HK-2 (cell line): ENCODE data around the gene GPS2.
"Not testable (repeated sequence)": the region's sequence is repeated elsewhere in the genome, so short reads cannot be mapped to it uniquely, and the experiment has no call there.

Experiments used
- DNase-seq: peaks from one replicate; pipeline ENCODE4 v3.0.0-alpha.2; 2018; ENCODE audit not compliant: unreplicated experiment

The GPS2 gene

GRCh38 chr17:7337600-7337999, 22.4 kb upstream of the GPS2 start:
- DNase-seq = not testable (repeated sequence)

GRCh38 chr17:7336240-7337175, 21.3 kb upstream of the GPS2 start, which contains the start of gene ACAP1:
Gene ACAP1, plus strand, starts transcription at chr17:7336529. Its CDS starts 206 bp downstream, at chr17:7336735.
- no peak for DNase-seq

GRCh38 chr17:7335765-7336164, 20.6 kb upstream of the GPS2 start:
- not testable (repeated sequence) for DNase-seq

GRCh38 chr17:7334938-7335538, 19.9 kb upstream of the GPS2 start:
- no peak for DNase-seq

DNA sequence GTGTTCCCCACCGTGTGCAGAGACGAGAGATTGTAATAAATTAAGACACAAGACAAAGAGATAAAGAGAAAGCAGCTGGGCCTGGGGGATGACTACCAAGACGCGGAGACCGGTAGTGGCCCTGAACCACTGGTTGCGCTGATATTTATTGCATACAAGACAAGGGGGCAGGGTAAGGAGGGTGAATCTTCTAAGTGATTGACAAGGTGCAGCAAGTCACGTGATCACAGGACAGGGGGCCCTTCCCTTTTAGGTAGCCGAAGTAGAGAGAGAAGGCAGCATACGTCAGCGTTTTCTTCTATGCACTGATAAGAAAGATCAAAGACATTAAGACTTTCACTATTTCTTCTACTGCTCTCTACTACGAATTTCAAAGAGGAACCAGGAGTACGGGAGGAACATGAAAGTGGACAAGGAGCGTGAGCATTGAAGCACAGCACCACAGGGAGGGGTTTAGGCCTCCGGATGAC, 17.5 kb upstream of the GPS2 start:
- DNase-seq = not testable (repeated sequence)

DNA sequence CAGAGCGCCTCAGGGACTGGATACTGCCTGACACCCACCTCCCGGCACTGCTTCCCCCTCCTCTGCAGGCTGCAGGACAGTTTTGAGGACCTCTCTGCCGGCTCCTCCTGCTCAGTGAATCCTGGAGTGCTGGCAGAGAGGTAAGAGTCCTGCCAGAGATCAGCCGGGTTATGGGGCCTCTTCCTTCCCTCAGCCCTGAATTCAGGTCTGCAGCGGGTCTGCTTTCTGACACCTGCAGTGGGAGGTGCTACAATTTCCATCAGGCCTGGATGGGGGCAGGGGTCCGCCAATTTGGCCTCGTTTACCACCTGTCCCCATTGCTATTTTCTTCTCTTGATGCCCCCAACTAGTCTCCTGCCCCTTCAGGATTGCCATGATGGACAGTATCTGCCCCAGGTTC, 17.0 kb upstream of the GPS2 start:
- no peak for DNase-seq

DNA sequence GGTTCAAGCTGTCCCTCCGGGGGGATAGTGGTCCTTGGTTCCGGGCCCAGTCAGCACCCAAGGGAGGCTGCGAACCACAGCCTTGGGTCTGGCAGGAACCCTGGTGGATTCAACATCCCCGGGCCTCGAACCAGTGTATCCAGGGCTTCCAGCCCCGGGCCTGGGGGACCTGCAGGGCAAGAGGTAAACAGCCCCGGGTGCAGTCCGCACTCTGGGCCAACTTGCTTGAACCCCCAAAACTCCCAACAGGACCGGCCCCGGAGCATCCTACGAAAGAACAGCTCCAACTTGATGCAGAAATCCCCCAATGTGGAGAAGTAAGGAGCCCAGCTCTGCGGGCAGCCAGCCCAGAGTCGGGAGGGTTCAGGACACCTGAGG, 15.5 kb upstream of the GPS2 start:
- DNase-seq = no peak

DNA sequence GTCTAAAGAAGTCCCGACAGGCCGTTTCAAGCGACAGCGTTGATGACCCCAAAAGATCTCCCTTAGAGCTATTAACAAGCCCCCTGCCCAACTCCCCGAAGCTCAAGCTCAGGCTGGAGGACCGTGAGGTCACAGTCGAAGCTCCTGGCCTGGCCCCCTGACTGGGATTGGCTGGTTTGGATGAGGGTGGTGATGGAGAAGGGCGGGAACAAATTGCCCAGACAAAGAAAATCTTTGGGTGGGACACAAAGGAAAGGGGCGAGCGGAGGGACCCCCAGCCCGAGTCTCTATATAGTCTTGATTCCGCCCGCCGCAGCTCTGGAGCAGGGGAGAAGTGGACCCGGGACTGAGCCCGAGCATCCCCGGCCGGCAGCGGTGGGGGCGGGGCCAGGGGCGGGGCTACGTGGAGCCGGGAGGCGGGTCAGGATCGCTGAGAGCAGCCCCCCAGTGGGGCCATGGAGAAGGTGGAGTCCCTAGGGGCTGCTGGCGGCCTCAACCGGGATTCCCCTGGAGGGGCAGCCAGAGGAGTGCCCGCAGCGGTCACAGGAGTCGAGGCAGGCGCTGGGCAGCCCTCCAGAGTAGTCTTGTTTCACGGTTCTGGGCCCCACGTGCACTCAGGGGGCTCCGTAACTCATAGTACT, 15.0 kb upstream of the GPS2 start:
- peak; percentile 79 for DNase-seq

GRCh38 chr17:7329374-7329996, 14.3 kb upstream of the GPS2 start:
- DNase-seq = peak; percentile 97

DNA sequence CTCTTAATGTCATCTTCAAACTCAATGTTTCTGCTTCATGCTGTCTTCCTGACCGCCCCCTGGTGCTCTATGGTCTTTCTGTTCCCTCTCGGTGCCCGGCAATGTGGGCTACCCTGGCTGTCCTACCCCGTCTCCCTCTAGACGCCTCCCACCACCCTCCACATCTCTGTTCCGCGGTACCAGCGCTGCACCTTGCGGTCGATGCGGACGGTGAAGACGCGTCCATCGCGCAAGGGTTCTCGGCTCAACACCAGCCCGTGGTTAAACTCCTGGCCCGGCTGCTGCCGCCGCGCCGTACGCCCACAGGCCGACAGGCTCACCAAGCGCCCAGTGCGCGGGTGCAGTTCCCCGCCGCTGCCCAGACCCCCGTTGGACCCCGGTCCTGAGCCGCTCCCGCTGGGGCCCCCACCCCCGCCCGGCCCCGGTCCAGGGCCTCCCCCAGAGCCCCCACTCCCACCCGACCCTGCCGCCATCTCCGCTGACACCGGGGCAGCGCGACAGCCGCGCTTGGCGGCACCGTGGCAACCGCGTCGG, 13.7 kb upstream of the GPS2 start, which contains the start of gene NEURL4:
TSS of gene NEURL4 (minus strand) at position 496 of the 534 bp plus-strand sequence. CDS start at position 473, 23 bp downstream.
- no peak for DNase-seq

DNA sequence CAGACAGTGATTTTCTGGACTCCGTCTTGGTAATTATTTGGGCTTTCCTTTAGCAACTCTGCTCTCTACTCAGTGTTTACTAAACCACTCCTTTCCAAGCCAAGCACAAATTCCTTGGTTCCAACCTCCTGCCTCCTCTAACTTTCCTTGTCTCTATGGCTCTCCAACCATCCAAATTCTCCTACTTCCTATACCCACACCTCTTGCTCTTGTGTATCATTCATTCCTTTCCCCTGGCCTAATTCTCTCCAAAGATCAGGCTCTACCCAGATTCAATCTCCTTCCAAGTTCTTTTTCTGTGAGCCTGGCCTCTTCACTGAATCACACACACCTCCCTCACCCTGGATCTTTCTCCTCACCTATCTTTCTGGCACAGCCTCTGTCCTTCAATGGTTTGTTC, 12.8 kb upstream of the GPS2 start:
- no peak for DNase-seq

- no peak for DNase-seq
These were observed 12.3 kb upstream of the GPS2 start for GRCh38 chr17:7327501-7327900.

DNA sequence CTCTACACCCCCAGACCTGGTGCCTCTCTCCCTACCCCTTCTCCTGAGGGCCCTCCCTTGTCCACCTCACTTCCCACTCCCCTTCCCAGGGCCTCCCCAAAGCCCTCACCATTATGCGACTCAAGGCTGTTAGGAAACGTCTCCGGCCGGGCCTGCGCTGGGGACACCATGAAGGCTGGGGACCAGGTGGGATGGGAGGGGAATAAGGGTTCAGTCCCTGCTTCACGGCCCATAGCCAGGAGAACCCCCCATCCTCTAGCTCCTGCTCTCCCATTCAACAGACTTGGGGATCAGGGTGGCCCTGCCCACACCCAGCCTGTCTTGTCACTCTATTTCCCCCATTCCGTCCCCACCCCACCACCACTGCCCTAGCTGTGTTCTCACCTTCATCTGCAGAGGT, 11.9 kb upstream of the GPS2 start:
- DNase-seq = no peak

DNA sequence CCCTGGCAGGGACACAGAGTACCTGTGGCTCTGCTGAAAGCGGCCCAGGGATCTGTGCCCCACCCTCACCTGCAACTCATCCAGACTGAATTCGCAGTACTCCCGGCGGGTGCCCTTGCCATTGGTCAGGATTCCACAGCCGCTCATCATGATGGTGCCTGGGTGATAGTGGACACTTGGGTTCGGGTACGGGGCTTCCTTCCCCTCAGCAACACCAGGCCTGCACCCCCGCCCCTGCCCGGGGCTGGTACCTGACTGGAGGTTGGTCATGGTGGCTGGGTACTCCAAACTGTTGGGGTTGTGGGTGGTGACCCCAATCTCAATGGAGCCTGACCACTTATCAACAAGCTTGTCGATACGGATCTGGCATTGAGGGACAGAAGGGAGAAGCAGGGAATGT, 11.0 kb upstream of the GPS2 start:
- no peak for DNase-seq

GRCh38 chr17:7325031-7325528, 9.9 kb upstream of the GPS2 start:
- DNase-seq = no peak

GRCh38 chr17:7324438-7324779, 9.2 kb upstream of the GPS2 start:
- DNase-seq = no peak

GRCh38 chr17:7323731-7324437, 8.7 kb upstream of the GPS2 start:
- DNase-seq = no peak

- DNase-seq = no peak
These were observed 7.5 kb upstream of the GPS2 start for GRCh38 chr17:7322520-7323194.

DNA sequence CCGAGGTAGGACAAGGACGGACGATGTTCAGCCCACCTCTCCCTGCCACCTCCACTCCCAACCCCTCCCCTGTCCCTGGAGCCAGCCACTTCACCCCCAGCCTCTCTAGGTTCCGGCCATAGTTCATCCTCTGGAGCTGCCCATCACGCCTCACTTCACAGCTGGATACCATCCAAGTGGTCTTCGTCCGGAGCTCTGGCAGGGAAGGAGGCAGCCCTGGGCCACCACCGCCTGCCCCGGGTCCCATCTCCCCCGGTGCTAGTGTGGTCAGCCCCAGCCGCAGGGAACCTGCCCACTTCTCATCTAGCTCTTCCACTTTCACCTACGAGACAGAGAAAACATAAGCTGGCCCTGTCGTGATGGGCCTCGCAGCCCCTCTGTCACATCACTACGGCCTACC, 6.3 kb upstream of the GPS2 start:
- DNase-seq = no peak

DNA sequence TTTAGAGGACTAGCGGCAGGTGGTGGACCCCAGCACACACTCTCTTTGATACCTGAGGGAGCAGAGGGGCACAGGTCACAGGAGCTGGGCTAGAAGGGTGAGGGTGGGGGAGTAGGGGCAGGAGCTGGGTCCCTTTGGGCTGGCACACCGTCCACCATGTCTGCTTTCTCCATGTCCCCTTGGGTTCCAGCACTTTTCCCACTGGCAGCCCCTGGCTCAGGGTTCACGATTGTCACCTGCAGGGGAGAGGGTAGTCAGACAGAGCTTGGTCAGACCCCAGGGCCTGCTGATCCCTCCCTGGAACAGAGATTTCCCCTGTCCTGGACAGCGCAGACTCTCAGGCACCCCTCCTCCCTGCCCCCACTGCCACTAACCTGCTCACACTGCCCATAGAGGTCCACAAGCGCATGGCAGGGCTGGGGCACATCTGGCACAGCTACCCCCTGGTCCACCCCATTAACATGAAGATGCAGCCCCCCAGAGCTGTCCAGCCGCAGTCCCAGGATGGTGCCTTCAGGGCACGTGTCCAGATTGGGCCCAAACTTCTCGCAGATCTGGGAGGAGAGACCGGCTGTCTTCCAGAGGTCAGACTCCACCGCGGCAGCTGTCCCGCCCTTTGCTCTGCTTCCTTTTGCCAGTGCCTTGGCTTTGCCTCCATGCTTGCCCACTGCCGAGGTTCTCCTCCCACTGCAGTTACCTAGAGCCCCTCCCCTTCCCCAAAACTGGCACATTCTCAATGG, 3.1 kb upstream of the GPS2 start:
- DNase-seq = no peak
